Measurements from ENCODE around the gene POLR3A. TPM values are rescaled to one million over a fixed set of nuclear protein-coding genes. Genes with fewer than 3 reads are reported as not detected.

The POLR3A gene
- total and polyA plus RNA-seq, 2 donors (not counting 1 experiment from before 2014, with no cell fraction given) = 5.4 to 18.4 TPM

GRCh38 chr10:77920495-77920894, 108.8 kb downstream of the POLR3A start:
- peaks cover 2 to 4% of the 10 kb centered on the region in 2 donors for H3K4me1 ChIP-seq (ENCODE audit: control insufficient read depth in 2 of 2, insufficient read depth in 2 of 2, low read length in 2 of 2)
- DNase-seq = no peak
- Mint-ChIP-seq H3K27ac (no peak overlapping the region), H3K4me1 (peaks cover 4% of the 10 kb centered on the region), H3K4me3 (no peak overlapping the region), H3K27me3 (peaks cover 36% of the 10 kb centered on the region), H3K9me3 (ENCODE audit: insufficient read depth) (no peaks in the 10 kb centered on the region)
- intact Hi-C loops (cut with micrococcal nuclease) = no loop called here
- H4K20me1 ChIP-seq (ENCODE audit: control insufficient read depth, insufficient read depth, low read length, poor library complexity, severe bottlenecking) = no peaks in the 10 kb centered on the region
- H3K79me2 ChIP-seq (ENCODE audit: control insufficient read depth, insufficient read depth, low read length) = no peaks in the 10 kb centered on the region
- no peaks in the 10 kb centered on the region for H3K36me3 ChIP-seq (replicated peaks in 1 of 2; ENCODE audit: control extremely low read depth in 1 of 2, control insufficient read depth in 1 of 2, extremely low read depth in 1 of 2, insufficient read depth in 2 of 2, low read length in 1 of 2)
- CTCF ChIA-PET = no interaction called here
- no peak overlapping the region for H3K27ac ChIP-seq (ENCODE audit: low read length in 2 of 2)
- no peak overlapping the region for H3K4me3 ChIP-seq (ENCODE audit: control extremely low read depth in 1 of 5, extremely low read depth in 1 of 5, insufficient read depth in 1 of 5, low read depth in 2 of 5, low read length in 4 of 5)
- no peak overlapping the region for H3K4me2 ChIP-seq (replicated peaks; ENCODE audit: low read depth, low read length, poor library complexity, severe bottlenecking)
- 62% methylated on average over 4 of the region's 4 CpGs for WGBS (ENCODE audit: insufficient coverage)
- no peak overlapping the region for H3K9ac ChIP-seq (ENCODE audit: low read length)
- H3K9me3 ChIP-seq (ENCODE audit: control extremely low read depth in 1 of 3, control insufficient read depth in 2 of 3, insufficient read depth in 1 of 3, low read length in 2 of 3) = no peaks in the 10 kb centered on the region
- no peak overlapping the region for H2AFZ ChIP-seq (ENCODE audit: insufficient read depth, low read depth, low read length, poor library complexity, severe bottlenecking)
- peaks cover 0 to 16% (median 9%) of the 10 kb centered on the region in 4 experiments for H3K27me3 ChIP-seq (replicated peaks in 1 of 4; ENCODE audit: control extremely low read depth in 1 of 4, control insufficient read depth in 3 of 4, insufficient read depth in 4 of 4, low read length in 3 of 4)
- TF ChIP-seq EZH2 (IDR thresholded peaks at IDR 0.05; ENCODE audit: borderline replicate concordance, insufficient read depth, low read depth, low read length, poor library complexity, severe bottlenecking) (no peak), CTCF (IDR thresholded peaks at IDR 0.05) (no peak)
- no peak for ATAC-seq (ENCODE audit: low read depth)
- POLR2A ChIA-PET = no interaction called here

GRCh38 chr10:77919713-77920108, 109.6 kb downstream of the POLR3A start:
- no peak for TF ChIP-seq CTCF (IDR thresholded peaks at IDR 0.05)
- TF ChIP-seq EZH2 (IDR thresholded peaks at IDR 0.05; ENCODE audit: borderline replicate concordance, insufficient read depth, low read depth, low read length, poor library complexity, severe bottlenecking) = no peak
- Histone ChIP-seq H3K27me3 (replicated peaks in 1 of 4; ENCODE audit: control extremely low read depth in 1 of 4, control insufficient read depth in 3 of 4, insufficient read depth in 4 of 4, low read length in 3 of 4) (peaks cover 0 to 9% (median 2%) of the 10 kb centered on the region in 4 experiments), H4K20me1 (ENCODE audit: control insufficient read depth, insufficient read depth, low read length, poor library complexity, severe bottlenecking) (no peaks in the 10 kb centered on the region), H3K27ac (ENCODE audit: low read length in 2 of 2) (no peak overlapping the region), H3K4me3 (ENCODE audit: control extremely low read depth in 1 of 5, extremely low read depth in 1 of 5, insufficient read depth in 1 of 5, low read depth in 2 of 5, low read length in 4 of 5) (no peak overlapping the region), H2AFZ (ENCODE audit: insufficient read depth, low read depth, low read length, poor library complexity, severe bottlenecking) (no peak overlapping the region), H3K36me3 (replicated peaks in 1 of 2; ENCODE audit: control extremely low read depth in 1 of 2, control insufficient read depth in 1 of 2, extremely low read depth in 1 of 2, insufficient read depth in 2 of 2, low read length in 1 of 2) (no peaks in the 10 kb centered on the region), H3K4me1 (ENCODE audit: control insufficient read depth in 2 of 2, insufficient read depth in 2 of 2, low read length in 2 of 2) (no peaks in the 10 kb centered on the region), H3K9ac (ENCODE audit: low read length) (no peak overlapping the region), H3K4me2 (replicated peaks; ENCODE audit: low read depth, low read length, poor library complexity, severe bottlenecking) (no peak overlapping the region), H3K9me3 (ENCODE audit: control extremely low read depth in 1 of 3, control insufficient read depth in 2 of 3, insufficient read depth in 1 of 3, low read length in 2 of 3) (no peaks in the 10 kb centered on the region), H3K79me2 (ENCODE audit: control insufficient read depth, insufficient read depth, low read length) (no peaks in the 10 kb centered on the region)
- Mint-ChIP-seq H3K27ac (no peak overlapping the region), H3K27me3 (peaks cover 30% of the 10 kb centered on the region), H3K9me3 (ENCODE audit: insufficient read depth) (no peaks in the 10 kb centered on the region), H3K4me3 (no peak overlapping the region), H3K4me1 (no peaks in the 10 kb centered on the region)
- ChIA-PET POLR2A (no interaction called here), CTCF (no interaction called here)
- ATAC-seq (ENCODE audit: low read depth) (no peak), DNase-seq (no peak)
- intact Hi-C loops (cut with micrococcal nuclease) = no loop called here
- WGBS (ENCODE audit: insufficient coverage) = 100% methylated on average over 2 of the region's 4 CpGs

Small RNA genes within 50 kb of the gene (small RNA-seq; reads per million reads assigned to genes)
- not detected for gene RF00017 (ENCODE audit: insufficient read length, low read depth, low replicate concordance)

Other genes starting within 250 kb of the POLR3A start
- gene DLG5, start 102.8 kb downstream of the POLR3A start, total RNA-seq = 0.54 and 1.1 TPM in 2 replicates
- 0.26 and 0.51 TPM in 2 replicates for gene DLG5, start 102.8 kb downstream of the POLR3A start, polyA plus RNA-seq
- 1,206 and 1,249 TPM in 2 replicates for gene RPS24, start 4.3 kb upstream of the POLR3A start, total RNA-seq
- gene RPS24, start 4.3 kb upstream of the POLR3A start, polyA plus RNA-seq = 1,988 and 2,320 TPM in 2 replicates

Measured in B cell (primary cell).